Smooth muscle cell (in vitro differentiated cells): ENCODE results near the gene ATP6V0E1. TPM values are rescaled to one million over a fixed set of nuclear protein-coding genes. Genes with fewer than 3 reads are reported as not detected.

ENCODE experiments used
- DNase-seq: peaks from one replicate; lab custom pipeline; 2025; ENCODE audit not compliant: unreplicated experiment; lab: John Stamatoyannopoulos, UW
- H2AFZ ChIP-seq: fragments of 200-600 bp; sonication (generic); 2 replicates; pipeline ENCODE4 v1.6.0; 2016; ENCODE audit warnings: antibody characterized with exemption, low read depth, mild to moderate bottlenecking
- H3F3A ChIP-seq: fragments of 200-600 bp; sonication (generic); 2 replicates; pipeline ENCODE4 v1.6.0; 2017; ENCODE audit warnings: antibody characterized with exemption, low read depth
- H3K27ac ChIP-seq: fragments of 200-600 bp; sonication (generic); 2 replicates; pipeline ENCODE4 v1.5.1; 2016; ENCODE audit warnings: low read depth, mild to moderate bottlenecking
- H3K27me3 ChIP-seq: fragments of 200-600 bp; sonication (generic); 2 replicates; pipeline ENCODE4 v1.6.1; 2016; ENCODE audit warnings: low read depth, mild to moderate bottlenecking
- H3K36me3 ChIP-seq: fragments of 200-600 bp; sonication (generic); 2 replicates; pipeline ENCODE4 v1.5.1; 2016; ENCODE audit warnings: low read depth
- H3K4me1 ChIP-seq: fragments of 200-600 bp; sonication (generic); 2 replicates; pipeline ENCODE4 v1.5.1; 2016; ENCODE audit warnings: low read depth
- H3K4me2 ChIP-seq: fragments of 200-600 bp; sonication (generic); 2 replicates; pipeline ENCODE4 v1.6.0; 2016; ENCODE audit warnings: mild to moderate bottlenecking
- H3K4me3 ChIP-seq: fragments of 200-600 bp; sonication (generic); 2 replicates; pipeline ENCODE4 v1.5.1; 2016; ENCODE audit warnings: mild to moderate bottlenecking
- H3K79me2 ChIP-seq: fragments of 200-600 bp; sonication (generic); 2 replicates; pipeline ENCODE4 v1.6.0; 2016; ENCODE audit warnings: low read depth, mild to moderate bottlenecking
- H3K9ac ChIP-seq: fragments of 200-600 bp; sonication (generic); 2 replicates; pipeline ENCODE4 v1.6.0; 2016; ENCODE audit warnings: low read depth
- H3K9me3 ChIP-seq: fragments of 200-600 bp; sonication (generic); replicated peaks from 2 replicates; pipeline ENCODE4 v1.5.1; 2016; ENCODE audit warnings: low read depth
- H4K20me1 ChIP-seq: fragments of 200-600 bp; sonication (generic); 2 replicates; pipeline ENCODE4 v1.6.0; 2016; ENCODE audit warnings: low read depth
- WGBS: methylation state at CpG from one replicate; pipeline ENCODE4 v1.1.7; 2016; ENCODE audit warnings: low lambda C conversion rate; 5-methylcytosine and 5-hydroxymethylcytosine counted together
- polyA plus RNA-seq: library from polyadenylated mRNA; unstranded; fragments of >200 nt; fragmentation: Nextera tagmentation; extraction: Ambion mirVana; gene quantifications from 2 replicates; pipeline ENCODE4 v1.2.1, GENCODE V29; 2016
- total RNA-seq: library from RNA; depleted of rRNA; stranded (reverse); fragments of >200 nt; gene quantifications from 2 replicates; pipeline ENCODE4 v1.2.3, GENCODE V29; 2014
- TF ChIP-seq, protein P1 (sequence below): fragments of 200-600 bp; sonication (generic); IDR thresholded peaks from 2 replicates; pipeline ENCODE4 v1.5.1; 2017; ENCODE audit warnings: borderline replicate concordance, mild to moderate bottlenecking, antibody characterized with exemption; ENCODE audit not compliant: insufficient read depth, poor library complexity, severe bottlenecking

ATP6V0E1 gene
- total and polyA plus RNA-seq, 2 experiments from 2014 or later = 247 to 431 TPM

DNA sequence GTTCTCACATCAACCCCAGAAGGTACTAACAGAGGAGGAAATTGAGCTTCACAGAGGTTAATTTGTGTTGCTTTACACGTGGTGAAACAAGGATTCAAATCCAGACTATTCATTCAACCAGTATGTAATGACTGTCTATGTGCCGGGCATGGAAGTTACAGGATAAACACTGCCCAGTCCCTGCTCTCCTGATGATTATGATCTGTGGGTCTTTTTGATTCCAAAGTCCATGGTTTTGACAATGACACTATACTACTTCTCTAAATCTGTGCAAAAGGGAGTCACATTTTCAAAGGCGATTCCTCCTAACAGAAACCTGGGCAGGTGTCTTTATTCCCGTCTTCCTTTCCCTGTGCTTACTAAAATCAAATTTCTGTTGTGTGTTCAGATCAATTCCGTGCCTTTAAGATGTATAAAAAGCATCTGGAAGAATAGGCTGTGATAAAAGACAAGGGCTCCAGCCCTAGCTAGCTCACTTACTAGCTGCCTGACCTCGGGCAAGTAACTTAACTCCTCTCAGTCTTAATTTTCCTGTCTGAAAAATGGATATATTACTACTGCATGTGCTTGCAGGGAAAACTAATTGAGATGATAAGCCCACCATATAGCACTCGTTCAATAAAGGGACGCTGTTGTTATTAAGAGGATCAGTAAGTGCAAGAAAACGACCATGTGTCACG, 71.6 kb downstream of the ATP6V0E1 start:
- Histone ChIP-seq H3K27ac (no peak overlapping the region), H3K36me3 (no peaks in the 10 kb centered on the region), H3K4me2 (peak overlapping the region; percentile 87), H3F3A (no peaks in the 10 kb centered on the region), H3K9me3 (no peaks in the 10 kb centered on the region), H3K4me3 (peak overlapping the region; percentile 99), H4K20me1 (no peaks in the 10 kb centered on the region), H3K79me2 (peaks cover 17% of the 10 kb centered on the region), H2AFZ (peak overlapping the region; percentile 92), H3K9ac (peak overlapping the region; percentile 42), H3K4me1 (peaks cover 6% of the 10 kb centered on the region), H3K27me3 (no peaks in the 10 kb centered on the region)
- 32% methylated on average over 10 of the region's 10 CpGs for whole genome bisulfite sequencing
- TF ChIP-seq, protein P1, sequence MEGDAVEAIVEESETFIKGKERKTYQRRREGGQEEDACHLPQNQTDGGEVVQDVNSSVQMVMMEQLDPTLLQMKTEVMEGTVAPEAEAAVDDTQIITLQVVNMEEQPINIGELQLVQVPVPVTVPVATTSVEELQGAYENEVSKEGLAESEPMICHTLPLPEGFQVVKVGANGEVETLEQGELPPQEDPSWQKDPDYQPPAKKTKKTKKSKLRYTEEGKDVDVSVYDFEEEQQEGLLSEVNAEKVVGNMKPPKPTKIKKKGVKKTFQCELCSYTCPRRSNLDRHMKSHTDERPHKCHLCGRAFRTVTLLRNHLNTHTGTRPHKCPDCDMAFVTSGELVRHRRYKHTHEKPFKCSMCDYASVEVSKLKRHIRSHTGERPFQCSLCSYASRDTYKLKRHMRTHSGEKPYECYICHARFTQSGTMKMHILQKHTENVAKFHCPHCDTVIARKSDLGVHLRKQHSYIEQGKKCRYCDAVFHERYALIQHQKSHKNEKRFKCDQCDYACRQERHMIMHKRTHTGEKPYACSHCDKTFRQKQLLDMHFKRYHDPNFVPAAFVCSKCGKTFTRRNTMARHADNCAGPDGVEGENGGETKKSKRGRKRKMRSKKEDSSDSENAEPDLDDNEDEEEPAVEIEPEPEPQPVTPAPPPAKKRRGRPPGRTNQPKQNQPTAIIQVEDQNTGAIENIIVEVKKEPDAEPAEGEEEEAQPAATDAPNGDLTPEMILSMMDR = no peak
- DNase-seq = no peak

DNA sequence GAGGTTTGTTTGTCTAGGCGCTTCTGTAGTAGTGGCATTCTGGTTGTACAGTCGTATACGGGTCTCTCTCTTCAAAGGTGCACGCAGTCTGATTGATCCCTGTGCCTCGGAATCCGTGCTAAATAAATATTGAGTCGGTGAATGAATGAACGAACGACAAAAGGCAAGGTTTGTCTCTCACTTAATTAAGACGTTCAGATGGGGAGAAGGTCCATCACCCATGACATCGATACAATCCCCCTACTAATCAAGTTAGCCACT, 72.1 kb downstream of the ATP6V0E1 start:
- Histone ChIP-seq H2AFZ (peak overlapping the region; percentile 92), H3K79me2 (peaks cover 22% of the 10 kb centered on the region), H3K4me1 (peaks cover 6% of the 10 kb centered on the region), H3K27ac (no peak overlapping the region), H3K9ac (peak overlapping the region; percentile 42), H3K4me2 (peak overlapping the region; percentile 87), H3K4me3 (peak overlapping the region; percentile 99), H3F3A (no peaks in the 10 kb centered on the region), H3K9me3 (no peaks in the 10 kb centered on the region), H3K36me3 (no peaks in the 10 kb centered on the region), H3K27me3 (no peaks in the 10 kb centered on the region), H4K20me1 (no peaks in the 10 kb centered on the region)
- TF ChIP-seq, protein P1 = no peak
- WGBS = 4% methylated on average over 11 of the region's 11 CpGs
- DNase-seq = no peak

DNA sequence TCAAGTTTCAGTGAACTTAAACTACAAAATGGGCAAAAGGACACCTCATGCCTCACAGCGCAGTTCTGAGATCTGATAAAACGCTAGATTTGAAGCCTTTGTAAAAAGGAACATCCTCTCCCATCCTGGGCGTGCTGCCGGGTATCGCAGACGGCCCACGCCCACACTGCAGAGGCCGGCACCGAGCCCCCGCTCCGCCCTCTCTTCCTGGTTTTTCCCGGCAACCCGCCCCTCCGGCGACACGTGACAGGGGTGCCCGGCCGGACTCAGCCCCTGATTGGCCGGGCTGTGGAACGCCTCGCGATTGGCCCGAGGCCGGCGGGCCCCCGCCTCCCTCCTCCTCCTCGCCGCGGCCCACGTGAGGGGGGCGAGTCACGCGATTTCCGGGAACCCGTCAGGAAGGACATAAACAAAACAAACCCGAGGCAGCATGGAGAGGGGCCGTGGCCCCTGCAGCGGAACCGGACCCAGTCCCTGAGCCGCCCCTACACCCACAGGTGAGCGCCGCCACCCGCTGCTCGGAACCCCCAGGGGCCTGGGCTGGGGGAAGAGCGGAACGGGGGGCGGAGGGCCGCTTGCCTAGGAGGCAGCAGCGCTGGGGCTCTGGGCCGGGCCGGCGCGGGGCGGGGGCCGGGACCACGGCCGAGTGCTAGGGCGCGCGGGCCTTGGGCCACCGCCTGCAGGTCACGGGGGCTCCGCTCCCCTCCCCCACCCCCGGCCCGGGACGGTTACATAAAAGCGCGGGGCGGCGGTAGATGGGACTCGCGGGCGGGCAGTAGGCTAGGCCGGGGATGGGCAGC, 72.6 kb downstream of the ATP6V0E1 start, which contains the start of gene CREBRF:
Gene CREBRF (plus strand): TSS at position 370 of the 800 bp plus-strand sequence. CDS start 24,424 bp downstream, outside the sequence.
- H3K27ac ChIP-seq = peak within 1 kb of the TSS; percentile 98
- peak within 1 kb of the TSS; percentile 99 for H3K9ac ChIP-seq
- peak within 1 kb of the TSS; percentile 89 for H3K4me2 ChIP-seq
- H3K4me1 ChIP-seq = peaks cover 6% of the 10 kb centered on the region
- WGBS = under 1% methylated on average over 37 of the region's 74 CpGs
- no peaks in the 10 kb centered on the region for H3F3A ChIP-seq
- H3K27me3 ChIP-seq = no peaks in the 10 kb centered on the region
- TF ChIP-seq, protein P1 = no peak
- H3K36me3 ChIP-seq = no peaks in the 10 kb centered on the region
- H4K20me1 ChIP-seq = peaks cover 1% of the 10 kb centered on the region
- peak within 1 kb of the TSS; percentile 93 for H2AFZ ChIP-seq
- no peaks in the 10 kb centered on the region for H3K9me3 ChIP-seq
- peak within 1 kb of the TSS; percentile 99 for H3K4me3 ChIP-seq
- H3K79me2 ChIP-seq = peaks cover 27% of the 10 kb centered on the region
- peak; percentile 92 for DNase-seq
